GM12878 (cell line): ENCODE measurements around the gene TRAIP. TPM values are rescaled to one million over a fixed set of nuclear protein-coding genes. Genes with fewer than 3 reads are reported as not detected.

Experiments used
- GATAD2B ChIP-seq: fragments of 450-650 bp; conservative IDR thresholded peaks from 2 replicates; pipeline ENCODE4 v1.6.1; 2017; ENCODE audit warnings: low read depth, mild to moderate bottlenecking, moderate library complexity
- HDAC2 ChIP-seq: fragments of 200-600 bp; sonication (generic); IDR thresholded peaks from 2 replicates; pipeline ENCODE4 v1.6.1; 2017
- MEF2A ChIP-seq: IDR thresholded peaks from 2 replicates; pipeline ENCODE4 v1.6.1; 2011; ENCODE audit warnings: low read depth, mild to moderate bottlenecking, low read length, moderate library complexity; ENCODE audit not compliant: insufficient read depth
- POLR2A ChIP-seq: IDR thresholded peaks from 2 replicates; pipeline ENCODE4 v1.6.1; 2011; ENCODE audit warnings: low read depth, mild to moderate bottlenecking, low read length
- RFX5 ChIP-seq: IDR thresholded peaks from 2 replicates; pipeline ENCODE4 v1.6.1; 2011; ENCODE audit warnings: low read depth, low read length, improper control_type of control experiment
- SIX5 ChIP-seq: IDR thresholded peaks from 2 replicates; pipeline ENCODE4 v1.6.1; 2011; ENCODE audit warnings: mild to moderate bottlenecking, low read depth, low read length, moderate library complexity; ENCODE audit not compliant: severe bottlenecking
- SREBF2 ChIP-seq: IDR thresholded peaks from 2 replicates; pipeline ENCODE4 v1.6.1; 2012; ENCODE audit warnings: mild to moderate bottlenecking, low read length
- TAF1 ChIP-seq: IDR thresholded peaks from 2 replicates; pipeline ENCODE4 v1.6.1; 2011; ENCODE audit warnings: mild to moderate bottlenecking, low read depth, low read length, borderline replicate concordance
- TARDBP ChIP-seq: IDR thresholded peaks from 2 replicates; pipeline ENCODE4 v1.6.1; 2016; ENCODE audit warnings: borderline replicate concordance
- YY1 ChIP-seq: IDR thresholded peaks from 2 replicates; pipeline ENCODE4 v1.6.1; 2011; ENCODE audit warnings: low read depth, mild to moderate bottlenecking, low read length
- ZNF274 ChIP-seq: IDR thresholded peaks from one replicate; pipeline ENCODE4 v1.8.0; 2011; ENCODE audit not compliant: insufficient read length, insufficient read depth
- ZSCAN29 ChIP-seq: fragments of 450-650 bp; IDR thresholded peaks from 2 replicates; pipeline ENCODE4 v1.6.1; 2017; ENCODE audit warnings: mild to moderate bottlenecking, moderate library complexity
- polyA plus RNA-seq, 11 experiments: library from polyadenylated mRNA; depleted of rRNA in 4 of 11; unstranded in 6 of 11; stranded (reverse) in 5 of 11; fragments of >200 nt; fragmentation: Nextera tagmentation in 4 of 11; fragmentation: Illumina TruSeq in 1 of 11; extraction: Ambion mirVana in 4 of 11; extraction: Trizol in 1 of 11; gene quantifications; 1 replicate in 1 of 11; 2 replicates in 10 of 11; pipeline versions ENCODE4 v1.2.1 to v1.2.3, GENCODE V29; 2011 to 2016; ENCODE audit warnings: inconsistent platforms in 2 of 11, missing spikeins in 2 of 11, low read depth in 1 of 11
- total RNA-seq, 4 experiments: library from RNA; depleted of rRNA in 3 of 4; stranded (reverse); fragments of >200 nt in 3 of 4; fragmentation: Illumina TruSeq in 1 of 4; extraction: Trizol in 1 of 4; gene quantifications; 2 replicates each; pipeline versions ENCODE4 v1.2.1 to v1.2.3, GENCODE V29; 2013 to 2021
- TF ChIP-seq, protein P1 (sequence below): IDR thresholded peaks from 2 replicates; pipeline ENCODE4 v1.6.1; 2012; ENCODE audit warnings: mild to moderate bottlenecking, low read depth, low read length
- TF ChIP-seq, protein P2 (sequence below): fragments of 450-650 bp; IDR thresholded peaks from 2 replicates; pipeline ENCODE4 v1.6.1; 2017; ENCODE audit warnings: mild to moderate bottlenecking, moderate library complexity
- TF ChIP-seq, protein P3 (sequence below): IDR thresholded peaks from 2 replicates; pipeline ENCODE4 v1.6.1; 2011; ENCODE audit warnings: mild to moderate bottlenecking, low read depth, low read length, moderate library complexity; ENCODE audit not compliant: insufficient replicate concordance
- TF ChIP-seq, protein P4 (sequence below): fragments of 450-650 bp; IDR thresholded peaks from 2 replicates; pipeline ENCODE4 v1.6.1; 2017; ENCODE audit warnings: mild to moderate bottlenecking, low read depth, inconsistent platforms; ENCODE audit not compliant: poor library complexity, severe bottlenecking
- TF ChIP-seq, protein P5 (sequence below): fragments of 450-650 bp; IDR thresholded peaks from 2 replicates; pipeline ENCODE4 v1.6.1; 2016; ENCODE audit warnings: mild to moderate bottlenecking

The TRAIP gene
- total and polyA plus RNA-seq, 10 of the 15 experiments (the other 5 are each of a cell fraction or from before 2014, with no cell fraction given) = 15.9 to 37.0 (median 23.1) TPM

DNA sequence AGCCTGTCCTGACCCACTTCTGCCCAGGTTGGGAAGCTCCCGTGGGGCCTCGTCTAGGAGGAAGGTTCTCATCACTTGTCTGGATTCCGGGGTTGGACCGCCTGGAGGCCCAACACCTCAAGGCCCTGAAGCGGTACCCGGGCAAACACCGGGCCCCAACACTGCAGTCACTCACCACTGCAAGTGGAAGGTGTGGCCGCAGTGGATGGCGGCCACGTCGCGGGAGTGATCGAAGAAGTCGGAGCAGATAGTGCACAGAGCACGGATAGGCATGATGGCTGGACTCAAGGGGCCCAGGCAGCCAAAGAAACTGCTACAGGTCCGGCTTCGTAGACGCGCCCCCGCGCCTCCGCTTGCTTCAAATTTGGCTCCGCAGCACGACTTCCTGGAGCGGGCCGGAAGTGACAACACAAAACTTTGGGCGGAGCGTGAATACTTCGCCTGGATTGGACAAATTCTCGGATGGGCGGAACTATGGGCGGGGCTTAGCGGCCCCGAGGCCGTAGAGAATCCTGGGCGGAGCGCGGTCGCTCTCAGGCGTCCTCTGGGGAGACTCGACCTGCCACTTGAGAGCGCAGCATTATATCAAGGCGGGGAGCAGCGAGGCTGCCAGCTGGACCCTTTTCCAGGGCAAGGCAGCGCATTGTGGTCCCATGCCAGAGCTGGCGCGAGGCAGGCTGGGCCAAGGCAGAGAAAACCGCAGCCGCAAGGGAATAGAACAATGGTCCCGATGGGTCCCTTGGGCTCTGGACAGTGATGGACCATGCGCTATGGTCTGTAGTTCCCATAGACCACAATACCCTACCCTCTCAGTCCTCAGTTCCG, at the start of gene TRAIP (continued):
- TF ChIP-seq, protein P1, sequence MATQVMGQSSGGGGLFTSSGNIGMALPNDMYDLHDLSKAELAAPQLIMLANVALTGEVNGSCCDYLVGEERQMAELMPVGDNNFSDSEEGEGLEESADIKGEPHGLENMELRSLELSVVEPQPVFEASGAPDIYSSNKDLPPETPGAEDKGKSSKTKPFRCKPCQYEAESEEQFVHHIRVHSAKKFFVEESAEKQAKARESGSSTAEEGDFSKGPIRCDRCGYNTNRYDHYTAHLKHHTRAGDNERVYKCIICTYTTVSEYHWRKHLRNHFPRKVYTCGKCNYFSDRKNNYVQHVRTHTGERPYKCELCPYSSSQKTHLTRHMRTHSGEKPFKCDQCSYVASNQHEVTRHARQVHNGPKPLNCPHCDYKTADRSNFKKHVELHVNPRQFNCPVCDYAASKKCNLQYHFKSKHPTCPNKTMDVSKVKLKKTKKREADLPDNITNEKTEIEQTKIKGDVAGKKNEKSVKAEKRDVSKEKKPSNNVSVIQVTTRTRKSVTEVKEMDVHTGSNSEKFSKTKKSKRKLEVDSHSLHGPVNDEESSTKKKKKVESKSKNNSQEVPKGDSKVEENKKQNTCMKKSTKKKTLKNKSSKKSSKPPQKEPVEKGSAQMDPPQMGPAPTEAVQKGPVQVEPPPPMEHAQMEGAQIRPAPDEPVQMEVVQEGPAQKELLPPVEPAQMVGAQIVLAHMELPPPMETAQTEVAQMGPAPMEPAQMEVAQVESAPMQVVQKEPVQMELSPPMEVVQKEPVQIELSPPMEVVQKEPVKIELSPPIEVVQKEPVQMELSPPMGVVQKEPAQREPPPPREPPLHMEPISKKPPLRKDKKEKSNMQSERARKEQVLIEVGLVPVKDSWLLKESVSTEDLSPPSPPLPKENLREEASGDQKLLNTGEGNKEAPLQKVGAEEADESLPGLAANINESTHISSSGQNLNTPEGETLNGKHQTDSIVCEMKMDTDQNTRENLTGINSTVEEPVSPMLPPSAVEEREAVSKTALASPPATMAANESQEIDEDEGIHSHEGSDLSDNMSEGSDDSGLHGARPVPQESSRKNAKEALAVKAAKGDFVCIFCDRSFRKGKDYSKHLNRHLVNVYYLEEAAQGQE = no peak
- TF ChIP-seq POLR2A (peak; percentile 79), YY1 (0 out of 2 replicates have a peak, but pooled peaks have one; percentile 5), SIX5 (no peak), GATAD2B (peak; percentile 72; the same call in 1 of the 2 replicates), MEF2A (no peak), HDAC2 (peak; percentile 96), TARDBP (0 out of 2 replicates have a peak, but pooled peaks have one; percentile 37), SREBF2 (peak; percentile 36; the same call in 1 of the 2 replicates), RFX5 (0 out of 2 replicates have a peak, but pooled peaks have one; percentile 25), ZNF274 (no peak), TAF1 (0 out of 2 replicates have a peak, but pooled peaks have one; percentile 20), ZSCAN29 (no peak)
- TF ChIP-seq, protein P2, sequence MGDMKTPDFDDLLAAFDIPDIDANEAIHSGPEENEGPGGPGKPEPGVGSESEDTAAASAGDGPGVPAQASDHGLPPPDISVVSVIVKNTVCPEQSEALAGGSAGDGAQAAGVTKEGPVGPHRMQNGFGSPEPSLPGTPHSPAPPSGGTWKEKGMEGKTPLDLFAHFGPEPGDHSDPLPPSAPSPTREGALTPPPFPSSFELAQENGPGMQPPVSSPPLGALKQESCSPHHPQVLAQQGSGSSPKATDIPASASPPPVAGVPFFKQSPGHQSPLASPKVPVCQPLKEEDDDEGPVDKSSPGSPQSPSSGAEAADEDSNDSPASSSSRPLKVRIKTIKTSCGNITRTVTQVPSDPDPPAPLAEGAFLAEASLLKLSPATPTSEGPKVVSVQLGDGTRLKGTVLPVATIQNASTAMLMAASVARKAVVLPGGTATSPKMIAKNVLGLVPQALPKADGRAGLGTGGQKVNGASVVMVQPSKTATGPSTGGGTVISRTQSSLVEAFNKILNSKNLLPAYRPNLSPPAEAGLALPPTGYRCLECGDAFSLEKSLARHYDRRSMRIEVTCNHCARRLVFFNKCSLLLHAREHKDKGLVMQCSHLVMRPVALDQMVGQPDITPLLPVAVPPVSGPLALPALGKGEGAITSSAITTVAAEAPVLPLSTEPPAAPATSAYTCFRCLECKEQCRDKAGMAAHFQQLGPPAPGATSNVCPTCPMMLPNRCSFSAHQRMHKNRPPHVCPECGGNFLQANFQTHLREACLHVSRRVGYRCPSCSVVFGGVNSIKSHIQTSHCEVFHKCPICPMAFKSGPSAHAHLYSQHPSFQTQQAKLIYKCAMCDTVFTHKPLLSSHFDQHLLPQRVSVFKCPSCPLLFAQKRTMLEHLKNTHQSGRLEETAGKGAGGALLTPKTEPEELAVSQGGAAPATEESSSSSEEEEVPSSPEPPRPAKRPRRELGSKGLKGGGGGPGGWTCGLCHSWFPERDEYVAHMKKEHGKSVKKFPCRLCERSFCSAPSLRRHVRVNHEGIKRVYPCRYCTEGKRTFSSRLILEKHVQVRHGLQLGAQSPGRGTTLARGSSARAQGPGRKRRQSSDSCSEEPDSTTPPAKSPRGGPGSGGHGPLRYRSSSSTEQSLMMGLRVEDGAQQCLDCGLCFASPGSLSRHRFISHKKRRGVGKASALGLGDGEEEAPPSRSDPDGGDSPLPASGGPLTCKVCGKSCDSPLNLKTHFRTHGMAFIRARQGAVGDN = no peak
- TF ChIP-seq, protein P3, sequence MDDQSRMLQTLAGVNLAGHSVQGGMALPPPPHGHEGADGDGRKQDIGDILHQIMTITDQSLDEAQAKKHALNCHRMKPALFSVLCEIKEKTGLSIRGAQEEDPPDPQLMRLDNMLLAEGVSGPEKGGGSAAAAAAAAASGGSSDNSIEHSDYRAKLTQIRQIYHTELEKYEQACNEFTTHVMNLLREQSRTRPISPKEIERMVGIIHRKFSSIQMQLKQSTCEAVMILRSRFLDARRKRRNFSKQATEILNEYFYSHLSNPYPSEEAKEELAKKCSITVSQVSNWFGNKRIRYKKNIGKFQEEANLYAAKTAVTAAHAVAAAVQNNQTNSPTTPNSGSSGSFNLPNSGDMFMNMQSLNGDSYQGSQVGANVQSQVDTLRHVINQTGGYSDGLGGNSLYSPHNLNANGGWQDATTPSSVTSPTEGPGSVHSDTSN = no peak
- TF ChIP-seq, protein P4, sequence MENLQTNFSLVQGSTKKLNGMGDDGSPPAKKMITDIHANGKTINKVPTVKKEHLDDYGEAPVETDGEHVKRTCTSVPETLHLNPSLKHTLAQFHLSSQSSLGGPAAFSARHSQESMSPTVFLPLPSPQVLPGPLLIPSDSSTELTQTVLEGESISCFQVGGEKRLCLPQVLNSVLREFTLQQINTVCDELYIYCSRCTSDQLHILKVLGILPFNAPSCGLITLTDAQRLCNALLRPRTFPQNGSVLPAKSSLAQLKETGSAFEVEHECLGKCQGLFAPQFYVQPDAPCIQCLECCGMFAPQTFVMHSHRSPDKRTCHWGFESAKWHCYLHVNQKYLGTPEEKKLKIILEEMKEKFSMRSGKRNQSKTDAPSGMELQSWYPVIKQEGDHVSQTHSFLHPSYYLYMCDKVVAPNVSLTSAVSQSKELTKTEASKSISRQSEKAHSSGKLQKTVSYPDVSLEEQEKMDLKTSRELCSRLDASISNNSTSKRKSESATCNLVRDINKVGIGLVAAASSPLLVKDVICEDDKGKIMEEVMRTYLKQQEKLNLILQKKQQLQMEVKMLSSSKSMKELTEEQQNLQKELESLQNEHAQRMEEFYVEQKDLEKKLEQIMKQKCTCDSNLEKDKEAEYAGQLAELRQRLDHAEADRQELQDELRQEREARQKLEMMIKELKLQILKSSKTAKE = no peak
- TF ChIP-seq, protein P5, sequence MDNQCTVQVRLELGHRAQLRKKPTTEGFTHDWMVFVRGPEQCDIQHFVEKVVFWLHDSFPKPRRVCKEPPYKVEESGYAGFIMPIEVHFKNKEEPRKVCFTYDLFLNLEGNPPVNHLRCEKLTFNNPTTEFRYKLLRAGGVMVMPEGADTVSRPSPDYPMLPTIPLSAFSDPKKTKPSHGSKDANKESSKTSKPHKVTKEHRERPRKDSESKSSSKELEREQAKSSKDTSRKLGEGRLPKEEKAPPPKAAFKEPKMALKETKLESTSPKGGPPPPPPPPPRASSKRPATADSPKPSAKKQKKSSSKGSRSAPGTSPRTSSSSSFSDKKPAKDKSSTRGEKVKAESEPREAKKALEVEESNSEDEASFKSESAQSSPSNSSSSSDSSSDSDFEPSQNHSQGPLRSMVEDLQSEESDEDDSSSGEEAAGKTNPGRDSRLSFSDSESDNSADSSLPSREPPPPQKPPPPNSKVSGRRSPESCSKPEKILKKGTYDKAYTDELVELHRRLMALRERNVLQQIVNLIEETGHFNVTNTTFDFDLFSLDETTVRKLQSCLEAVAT = 0 out of 2 replicates have a peak, but pooled peaks have one; percentile 50
